ENCODE results near the gene WDR6. TPM values are rescaled to one million over a fixed set of nuclear protein-coding genes. Genes with fewer than 3 reads are reported as not detected.

The WDR6 gene
- total and polyA plus RNA-seq, 10 of the 15 experiments (the other 5 are each of a cell fraction or from before 2014, with no cell fraction given), result 21.3 to 169 (median 107) TPM

GRCh38 chr3:49017971-49018706 is 10.9 kb downstream of the WDR6 start, which contains the start of gene DALRD3 (continued):
- peak in 1 of 2 experiments; percentile 44; a peak in 2 of 4 replicates for TF ChIP-seq BHLHE40 (IDR thresholded peaks at IDR 0.05; ENCODE audit: borderline replicate concordance in 1 of 2, low read depth in 2 of 2, low read length in 1 of 2)
- TF ChIP-seq DPF2 (IDR thresholded peaks at IDR 0.05), result no peak
- no peak for TF ChIP-seq SPI1 (IDR thresholded peaks at IDR 0.05; ENCODE audit: borderline replicate concordance, insufficient read depth, low read depth, low read length)
- TF ChIP-seq BRCA1 (IDR thresholded peaks at IDR 0.05; ENCODE audit: low read depth, low read length), result no peak
- TF ChIP-seq SMAD5 (IDR thresholded peaks at IDR 0.05; ENCODE audit: low read depth), result no peak
- TF ChIP-seq, protein P1, sequence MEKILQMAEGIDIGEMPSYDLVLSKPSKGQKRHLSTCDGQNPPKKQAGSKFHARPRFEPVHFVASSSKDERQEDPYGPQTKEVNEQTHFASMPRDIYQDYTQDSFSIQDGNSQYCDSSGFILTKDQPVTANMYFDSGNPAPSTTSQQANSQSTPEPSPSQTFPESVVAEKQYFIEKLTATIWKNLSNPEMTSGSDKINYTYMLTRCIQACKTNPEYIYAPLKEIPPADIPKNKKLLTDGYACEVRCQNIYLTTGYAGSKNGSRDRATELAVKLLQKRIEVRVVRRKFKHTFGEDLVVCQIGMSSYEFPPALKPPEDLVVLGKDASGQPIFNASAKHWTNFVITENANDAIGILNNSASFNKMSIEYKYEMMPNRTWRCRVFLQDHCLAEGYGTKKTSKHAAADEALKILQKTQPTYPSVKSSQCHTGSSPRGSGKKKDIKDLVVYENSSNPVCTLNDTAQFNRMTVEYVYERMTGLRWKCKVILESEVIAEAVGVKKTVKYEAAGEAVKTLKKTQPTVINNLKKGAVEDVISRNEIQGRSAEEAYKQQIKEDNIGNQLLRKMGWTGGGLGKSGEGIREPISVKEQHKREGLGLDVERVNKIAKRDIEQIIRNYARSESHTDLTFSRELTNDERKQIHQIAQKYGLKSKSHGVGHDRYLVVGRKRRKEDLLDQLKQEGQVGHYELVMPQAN (conservative IDR thresholded peaks at IDR 0.05), result peak; percentile 98
- TF ChIP-seq PKNOX1 (IDR thresholded peaks at IDR 0.05), result no peak
- TF ChIP-seq SIX5 (IDR thresholded peaks at IDR 0.05; ENCODE audit: low read depth, low read length, severe bottlenecking), result no peak
- TF ChIP-seq RB1 (IDR thresholded peaks at IDR 0.05; ENCODE audit: borderline replicate concordance), result no peak
- no peak; the same call in none of the 2 replicates for TF ChIP-seq TCF3 (IDR thresholded peaks at IDR 0.05; ENCODE audit: borderline replicate concordance, insufficient read depth, low read depth, low read length)
- peak; percentile 49 for TF ChIP-seq HCFC1 (IDR thresholded peaks at IDR 0.05; ENCODE audit: low read length)
- TF ChIP-seq CHD1 (IDR thresholded peaks at IDR 0.05; ENCODE audit: low read depth, low read length), result no peak
- no peak for TF ChIP-seq NFYA (IDR thresholded peaks at IDR 0.05; ENCODE audit: borderline replicate concordance, low read depth, low read length)
- no peak for TF ChIP-seq HDGF (IDR thresholded peaks at IDR 0.05)
- no peak for TF ChIP-seq RCOR1 (conservative IDR thresholded peaks at IDR 0.05; ENCODE audit: low read depth, low read length)
- no peak for TF ChIP-seq SMAD1 (IDR thresholded peaks at IDR 0.05; ENCODE audit: low read depth, partially characterized antibody)
- no peak for TF ChIP-seq POLR2AphosphoS5 (IDR thresholded peaks at IDR 0.05; ENCODE audit: low read length)
- TF ChIP-seq ZNF622 (IDR thresholded peaks at IDR 0.05), result no peak
- TF ChIP-seq, protein P2, sequence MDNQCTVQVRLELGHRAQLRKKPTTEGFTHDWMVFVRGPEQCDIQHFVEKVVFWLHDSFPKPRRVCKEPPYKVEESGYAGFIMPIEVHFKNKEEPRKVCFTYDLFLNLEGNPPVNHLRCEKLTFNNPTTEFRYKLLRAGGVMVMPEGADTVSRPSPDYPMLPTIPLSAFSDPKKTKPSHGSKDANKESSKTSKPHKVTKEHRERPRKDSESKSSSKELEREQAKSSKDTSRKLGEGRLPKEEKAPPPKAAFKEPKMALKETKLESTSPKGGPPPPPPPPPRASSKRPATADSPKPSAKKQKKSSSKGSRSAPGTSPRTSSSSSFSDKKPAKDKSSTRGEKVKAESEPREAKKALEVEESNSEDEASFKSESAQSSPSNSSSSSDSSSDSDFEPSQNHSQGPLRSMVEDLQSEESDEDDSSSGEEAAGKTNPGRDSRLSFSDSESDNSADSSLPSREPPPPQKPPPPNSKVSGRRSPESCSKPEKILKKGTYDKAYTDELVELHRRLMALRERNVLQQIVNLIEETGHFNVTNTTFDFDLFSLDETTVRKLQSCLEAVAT (IDR thresholded peaks at IDR 0.05), result no peak
- no peak for TF ChIP-seq FOXM1 (IDR thresholded peaks at IDR 0.05; ENCODE audit: low read depth, low read length)
- TF ChIP-seq ZZZ3 (IDR thresholded peaks at IDR 0.05; ENCODE audit: control insufficient read depth, insufficient read length, low read depth), result no peak
- TF ChIP-seq, protein P3, sequence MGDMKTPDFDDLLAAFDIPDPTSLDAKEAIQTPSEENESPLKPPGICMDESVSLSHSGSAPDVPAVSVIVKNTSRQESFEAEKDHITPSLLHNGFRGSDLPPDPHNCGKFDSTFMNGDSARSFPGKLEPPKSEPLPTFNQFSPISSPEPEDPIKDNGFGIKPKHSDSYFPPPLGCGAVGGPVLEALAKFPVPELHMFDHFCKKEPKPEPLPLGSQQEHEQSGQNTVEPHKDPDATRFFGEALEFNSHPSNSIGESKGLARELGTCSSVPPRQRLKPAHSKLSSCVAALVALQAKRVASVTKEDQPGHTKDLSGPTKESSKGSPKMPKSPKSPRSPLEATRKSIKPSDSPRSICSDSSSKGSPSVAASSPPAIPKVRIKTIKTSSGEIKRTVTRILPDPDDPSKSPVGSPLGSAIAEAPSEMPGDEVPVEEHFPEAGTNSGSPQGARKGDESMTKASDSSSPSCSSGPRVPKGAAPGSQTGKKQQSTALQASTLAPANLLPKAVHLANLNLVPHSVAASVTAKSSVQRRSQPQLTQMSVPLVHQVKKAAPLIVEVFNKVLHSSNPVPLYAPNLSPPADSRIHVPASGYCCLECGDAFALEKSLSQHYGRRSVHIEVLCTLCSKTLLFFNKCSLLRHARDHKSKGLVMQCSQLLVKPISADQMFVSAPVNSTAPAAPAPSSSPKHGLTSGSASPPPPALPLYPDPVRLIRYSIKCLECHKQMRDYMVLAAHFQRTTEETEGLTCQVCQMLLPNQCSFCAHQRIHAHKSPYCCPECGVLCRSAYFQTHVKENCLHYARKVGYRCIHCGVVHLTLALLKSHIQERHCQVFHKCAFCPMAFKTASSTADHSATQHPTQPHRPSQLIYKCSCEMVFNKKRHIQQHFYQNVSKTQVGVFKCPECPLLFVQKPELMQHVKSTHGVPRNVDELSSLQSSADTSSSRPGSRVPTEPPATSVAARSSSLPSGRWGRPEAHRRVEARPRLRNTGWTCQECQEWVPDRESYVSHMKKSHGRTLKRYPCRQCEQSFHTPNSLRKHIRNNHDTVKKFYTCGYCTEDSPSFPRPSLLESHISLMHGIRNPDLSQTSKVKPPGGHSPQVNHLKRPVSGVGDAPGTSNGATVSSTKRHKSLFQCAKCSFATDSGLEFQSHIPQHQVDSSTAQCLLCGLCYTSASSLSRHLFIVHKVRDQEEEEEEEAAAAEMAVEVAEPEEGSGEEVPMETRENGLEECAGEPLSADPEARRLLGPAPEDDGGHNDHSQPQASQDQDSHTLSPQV (IDR thresholded peaks at IDR 0.05), result no peak
